KOPT-K1 (cell line): ENCODE results near the gene EVX2.

Experiments used
- H3K27ac ChIP-seq: fragments of 200-600 bp; sonication (generic); 2 replicates; pipeline ENCODE4 v1.5.1; 2016; ENCODE audit warnings: antibody characterized with exemption, mild to moderate bottlenecking, low read depth, low read length; ENCODE audit not compliant: poor library complexity, severe bottlenecking
- H3K36me3 ChIP-seq: fragments of 200-600 bp; sonication (generic); 2 replicates; pipeline ENCODE4 v1.5.1; 2017; ENCODE audit warnings: antibody characterized with exemption, mild to moderate bottlenecking, low read length, moderate library complexity; ENCODE audit not compliant: insufficient read depth
- H3K9me3 ChIP-seq: fragments of 200-600 bp; sonication (generic); 2 replicates; pipeline ENCODE4 v1.5.1; 2017; ENCODE audit warnings: antibody characterized with exemption, low read length, mild to moderate bottlenecking; ENCODE audit not compliant: insufficient read depth, poor library complexity, severe bottlenecking

EVX2 gene

DNA sequence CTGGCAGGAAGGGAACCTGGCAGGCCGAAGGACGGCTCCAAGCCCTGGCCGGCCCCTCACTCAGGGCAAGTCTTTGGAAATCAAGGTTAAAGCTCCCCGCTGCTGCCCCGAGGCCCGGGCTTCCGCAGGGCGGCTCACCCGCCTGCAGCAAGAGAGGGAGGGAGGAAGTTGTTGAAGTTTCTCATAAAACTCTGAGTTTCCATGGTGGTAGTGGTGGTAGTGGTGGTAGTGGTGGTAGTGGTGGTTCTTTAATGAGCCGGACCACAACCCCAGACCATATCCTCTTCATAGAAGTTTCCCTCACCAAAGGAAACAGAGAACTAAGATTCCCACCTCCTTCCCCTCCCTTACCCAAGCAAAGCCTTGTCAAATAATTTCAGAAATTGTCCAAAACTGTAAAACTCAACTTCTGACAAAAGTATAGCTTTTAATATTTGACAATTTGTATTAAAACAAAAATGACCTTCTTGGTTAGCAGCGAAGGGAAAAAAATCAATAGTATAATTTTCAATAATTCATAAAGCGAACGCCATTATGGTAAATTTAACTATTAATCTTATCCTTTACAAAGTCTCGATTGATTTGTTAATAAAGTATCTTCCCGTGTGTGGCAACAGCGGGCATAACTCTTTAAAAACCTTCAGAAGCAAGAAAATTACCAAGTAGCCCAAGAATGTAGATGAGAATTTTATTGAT, 31.3 kb upstream of the EVX2 start:
- Histone ChIP-seq H3K9me3 (no peaks in the 10 kb centered on the region), H3K36me3 (no peaks in the 10 kb centered on the region), H3K27ac (no peak overlapping the region)

GRCh38 chr2:176114120-176114929, 30.6 kb upstream of the EVX2 start:
- Histone ChIP-seq H3K9me3 (no peaks in the 10 kb centered on the region), H3K36me3 (no peaks in the 10 kb centered on the region), H3K27ac (no peak overlapping the region)

- Histone ChIP-seq H3K36me3 (no peaks in the 10 kb centered on the region), H3K9me3 (no peaks in the 10 kb centered on the region), H3K27ac (no peak overlapping the region)
Observed at GRCh38 chr2:176112375-176113302, 28.9 kb upstream of the EVX2 start.

- H3K27ac ChIP-seq, result no peak overlapping the region
Observed at GRCh38 chr2:176111846-176112374, 28.1 kb upstream of the EVX2 start.

DNA sequence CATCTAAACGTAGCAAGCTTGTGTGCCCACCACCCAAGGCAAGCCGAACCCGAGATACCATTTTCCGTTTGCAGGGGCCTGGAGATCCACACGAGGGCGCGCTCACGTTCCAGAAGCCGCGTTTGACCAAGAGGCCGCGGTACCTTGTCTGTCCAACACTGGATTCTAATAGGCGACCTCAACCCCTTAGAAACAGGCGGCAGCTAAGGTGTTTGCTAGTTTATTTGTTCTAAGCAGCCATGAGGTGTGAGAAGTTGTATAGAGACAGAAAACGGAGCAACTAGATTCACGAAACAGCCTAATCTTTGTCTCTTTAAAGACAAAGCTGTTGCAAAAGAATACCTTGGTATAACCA, 27.5 kb upstream of the EVX2 start:
- no peak overlapping the region for H3K27ac ChIP-seq
- no peaks in the 10 kb centered on the region for H3K36me3 ChIP-seq
- no peaks in the 10 kb centered on the region for H3K9me3 ChIP-seq

More at GRCh38 chr2:176111846-176112374, 28.1 kb upstream of the EVX2 start:
- no peaks in the 10 kb centered on the region for H3K9me3 ChIP-seq
- no peaks in the 10 kb centered on the region for H3K36me3 ChIP-seq

DNA sequence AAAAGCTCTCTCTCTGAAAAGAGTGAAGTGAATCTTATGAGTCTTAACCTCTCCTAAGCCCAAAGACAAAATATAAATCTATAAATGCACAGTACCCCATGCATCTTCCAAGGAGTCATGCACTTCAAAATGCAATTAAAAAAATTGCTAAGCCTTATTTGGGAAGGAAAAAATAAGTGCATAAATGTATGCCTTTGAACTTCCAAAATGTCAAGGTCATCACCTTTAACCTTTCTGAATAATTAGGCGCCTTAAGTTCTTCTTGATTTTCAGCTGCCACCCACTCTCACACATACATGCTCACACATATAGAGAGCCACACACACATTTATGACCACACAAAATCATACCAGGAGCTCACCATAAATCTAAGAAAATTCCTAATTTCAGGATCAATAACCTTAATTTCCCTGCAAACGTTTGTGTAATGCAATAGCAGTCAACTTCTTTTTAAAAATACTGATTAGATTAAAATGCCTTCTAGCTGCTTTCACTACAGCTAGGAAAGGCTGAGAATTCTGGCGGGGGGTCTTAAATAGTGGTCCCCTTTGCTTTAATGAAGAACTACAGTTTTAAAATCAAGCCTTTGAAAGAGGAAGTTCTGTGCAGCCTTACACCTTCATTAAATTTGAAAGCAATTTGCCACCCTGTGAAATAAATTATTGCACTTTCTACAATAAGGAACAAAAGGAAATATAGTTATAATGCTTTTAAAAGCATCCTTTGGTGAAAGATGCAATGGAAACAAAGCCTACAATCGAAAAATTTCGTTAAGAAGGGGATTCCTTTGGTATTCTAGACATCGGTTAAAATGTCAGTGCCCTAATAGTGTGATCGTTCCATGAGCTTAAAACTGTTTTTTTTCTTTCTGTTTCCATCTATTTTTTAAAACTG, 26.9 kb upstream of the EVX2 start:
- Histone ChIP-seq H3K27ac (no peak overlapping the region), H3K9me3 (no peaks in the 10 kb centered on the region), H3K36me3 (no peaks in the 10 kb centered on the region)

DNA sequence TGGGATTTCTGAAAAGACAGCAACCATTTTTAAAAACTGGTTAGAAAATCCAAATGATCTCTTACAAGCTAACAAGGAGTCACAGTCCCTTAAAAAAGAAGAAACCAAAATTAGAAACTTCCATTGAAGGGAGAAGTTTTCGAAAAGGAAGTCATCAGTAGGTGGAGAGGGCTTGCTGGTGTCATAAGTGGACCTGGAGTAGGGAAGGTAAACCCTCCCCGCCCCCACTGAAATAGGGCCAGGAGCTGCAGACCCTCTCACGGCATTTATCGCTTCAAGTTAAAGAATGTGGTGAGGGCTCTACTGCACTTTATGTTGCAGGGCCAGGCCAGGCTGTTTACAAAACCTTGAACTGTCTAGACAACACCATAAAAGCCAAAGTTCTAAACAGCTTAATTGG, 26.2 kb upstream of the EVX2 start:
- Histone ChIP-seq H3K27ac (no peak overlapping the region), H3K9me3 (no peaks in the 10 kb centered on the region), H3K36me3 (no peaks in the 10 kb centered on the region)

- H3K9me3 ChIP-seq, result no peaks in the 10 kb centered on the region
- no peak overlapping the region for H3K27ac ChIP-seq
- no peaks in the 10 kb centered on the region for H3K36me3 ChIP-seq
Observed at GRCh38 chr2:176109192-176109901, 25.6 kb upstream of the EVX2 start.

DNA sequence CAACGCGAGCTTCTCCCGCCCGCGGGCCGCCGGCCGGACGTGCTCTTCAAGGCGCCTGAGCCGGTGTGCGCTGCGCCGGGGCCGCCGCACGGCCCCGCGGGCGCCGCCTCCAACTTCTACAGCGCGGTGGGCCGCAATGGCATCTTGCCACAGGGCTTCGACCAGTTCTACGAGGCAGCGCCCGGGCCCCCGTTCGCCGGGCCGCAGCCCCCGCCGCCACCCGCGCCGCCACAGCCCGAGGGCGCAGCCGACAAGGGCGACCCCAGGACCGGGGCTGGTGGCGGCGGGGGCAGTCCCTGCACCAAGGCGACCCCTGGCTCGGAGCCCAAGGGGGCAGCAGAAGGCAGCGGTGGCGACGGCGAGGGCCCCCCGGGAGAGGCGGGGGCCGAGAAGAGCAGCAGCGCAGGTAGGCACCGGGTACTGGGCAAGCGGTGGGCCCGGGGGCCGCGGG, 24.0 kb upstream of the EVX2 start:
- Histone ChIP-seq H3K27ac (no peak overlapping the region), H3K36me3 (no peaks in the 10 kb centered on the region), H3K9me3 (no peaks in the 10 kb centered on the region)

DNA sequence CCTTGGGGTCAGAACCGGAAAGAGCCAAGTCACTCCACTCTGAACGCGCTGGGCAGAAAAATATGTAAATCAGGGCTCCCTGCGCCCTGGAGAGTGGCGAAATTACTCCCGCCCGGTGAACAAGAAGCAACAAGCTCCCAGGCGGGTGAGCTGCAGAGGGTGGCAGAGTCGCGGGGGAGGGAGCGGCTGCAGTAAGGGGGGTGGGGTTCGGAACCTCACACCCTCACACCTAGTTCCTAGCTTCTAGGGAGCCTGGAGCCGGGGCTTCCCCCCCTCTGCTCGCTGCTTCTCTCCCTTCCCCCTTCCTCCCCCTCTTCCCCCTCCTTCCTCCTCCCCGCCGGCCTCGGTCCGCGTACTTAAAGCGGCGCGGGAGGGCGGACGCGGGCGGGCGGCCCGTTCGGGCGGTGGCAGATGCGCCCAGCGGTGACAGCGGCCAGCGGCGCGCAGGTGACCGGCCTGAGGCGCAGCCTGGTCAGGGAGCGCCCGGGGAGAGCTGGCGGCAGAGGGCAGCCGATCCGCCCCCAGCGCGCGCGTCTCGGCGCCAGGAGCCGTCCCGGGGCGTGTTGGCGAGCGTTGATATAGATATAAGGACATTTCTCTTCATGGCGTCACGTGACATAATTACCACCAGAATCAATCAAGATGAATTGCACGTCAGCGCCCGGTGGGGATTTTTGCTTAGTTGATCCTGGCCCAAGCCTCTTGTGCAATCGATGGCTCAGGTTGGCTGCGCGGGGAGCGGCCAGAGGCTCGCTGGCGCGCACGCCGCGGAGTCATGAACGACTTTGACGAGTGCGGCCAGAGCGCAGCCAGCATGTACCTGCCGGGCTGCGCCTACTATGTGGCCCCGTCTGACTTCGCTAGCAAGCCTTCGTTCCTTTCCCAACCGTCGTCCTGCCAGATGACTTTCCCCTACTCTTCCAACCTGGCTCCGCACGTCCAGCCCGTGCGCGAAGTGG, 23.1 kb upstream of the EVX2 start, which contains the start of gene HOXD11:
TSS of gene HOXD11 (plus strand) at position 700 of the 959 bp plus-strand sequence. CDS start at position 776, 76 bp downstream.
- Histone ChIP-seq H3K36me3 (no peaks in the 10 kb centered on the region), H3K27ac (no peak within 1 kb of the TSS), H3K9me3 (no peaks in the 10 kb centered on the region)

- no peaks in the 10 kb centered on the region for H3K36me3 ChIP-seq
- H3K9me3 ChIP-seq, result no peaks in the 10 kb centered on the region
- H3K27ac ChIP-seq, result no peak overlapping the region
Observed at GRCh38 chr2:176105730-176106580, 22.2 kb upstream of the EVX2 start.
